HG03095 (cell line): ENCODE results near the gene RABGGTB.
"Not testable (repeated sequence)": the region's sequence is repeated elsewhere in the genome, so short reads cannot be mapped to it uniquely, and the experiment has no call there.

Source experiments
- ATAC-seq: cut with Tn5 transposase; IDR thresholded peaks from one replicate; pipeline ENCODE4 v1.9.1; 2021; ENCODE audit warnings: moderate library complexity; ENCODE audit not compliant: unreplicated experiment

RABGGTB gene

DNA sequence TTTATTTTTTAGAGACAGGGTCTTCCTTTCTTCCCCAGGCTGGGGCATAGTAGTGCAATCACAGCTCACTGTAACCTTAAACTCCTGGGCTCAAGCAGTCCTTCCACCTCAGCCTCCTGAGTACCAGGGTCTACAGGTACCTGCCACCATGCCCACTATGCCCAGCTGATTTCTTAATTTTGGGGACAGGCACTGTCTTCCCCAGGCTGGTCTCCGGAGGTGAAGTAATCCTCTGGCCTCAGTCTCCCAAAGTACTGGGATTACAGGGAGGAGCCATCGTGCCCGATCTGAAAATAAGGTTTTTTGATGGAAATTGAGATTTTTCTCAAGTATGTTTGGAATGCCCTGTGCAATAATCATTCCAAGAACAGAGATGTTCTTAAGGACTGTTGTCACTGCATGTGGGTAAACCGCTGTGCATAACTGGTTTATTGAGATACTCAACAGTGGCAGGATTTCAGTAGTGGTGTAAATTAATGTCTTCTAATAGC, 9.7 kb downstream of the RABGGTB start:
- no peak for ATAC-seq

DNA sequence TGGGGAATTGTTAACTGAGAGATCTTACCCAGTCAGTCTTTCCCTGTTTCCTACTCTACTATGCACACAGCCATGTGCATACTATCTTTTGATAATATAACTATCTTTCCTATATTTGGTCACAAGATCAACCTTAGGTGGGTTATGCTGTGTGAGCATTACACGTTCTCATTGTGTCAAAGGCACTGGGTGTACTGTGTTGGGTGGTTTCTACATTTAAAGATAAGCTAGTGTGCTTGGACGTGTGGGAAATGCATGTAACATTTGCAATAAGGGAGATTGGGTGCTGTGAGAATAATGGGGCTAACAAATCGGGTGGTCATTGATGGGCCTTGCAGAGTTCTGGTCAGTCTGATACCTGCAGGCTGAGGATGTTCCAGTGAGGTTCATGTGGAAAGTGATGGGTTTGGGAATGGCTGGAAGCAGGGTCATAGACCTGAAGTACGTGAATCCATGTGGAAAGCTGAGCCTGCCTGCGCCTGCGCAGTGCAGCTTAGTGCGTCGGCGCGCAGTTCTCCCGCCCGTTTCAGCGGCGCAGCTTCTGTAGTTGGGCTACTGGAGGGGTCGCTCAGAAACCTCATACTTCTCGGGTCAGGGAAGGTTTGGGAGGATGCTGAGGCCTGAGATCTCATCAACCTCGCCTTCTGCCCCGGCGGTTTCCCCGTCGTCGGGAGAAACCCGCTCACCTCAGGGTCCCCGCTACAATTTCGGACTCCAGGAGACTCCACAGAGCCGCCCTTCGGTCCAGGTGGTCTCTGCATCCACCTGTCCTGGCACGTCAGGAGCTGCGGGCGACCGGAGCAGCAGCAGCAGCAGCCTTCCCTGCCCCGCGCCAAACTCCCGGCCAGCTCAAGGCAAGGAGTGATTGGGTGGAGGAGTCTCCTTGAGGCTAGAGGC, 10.6 kb downstream of the RABGGTB start, which contains the start of gene MSH4:
Gene MSH4 (plus strand): TSS at position 507 of the 897 bp plus-strand sequence. CDS start 104 bp downstream, at position 611.
- no peak for ATAC-seq

DNA sequence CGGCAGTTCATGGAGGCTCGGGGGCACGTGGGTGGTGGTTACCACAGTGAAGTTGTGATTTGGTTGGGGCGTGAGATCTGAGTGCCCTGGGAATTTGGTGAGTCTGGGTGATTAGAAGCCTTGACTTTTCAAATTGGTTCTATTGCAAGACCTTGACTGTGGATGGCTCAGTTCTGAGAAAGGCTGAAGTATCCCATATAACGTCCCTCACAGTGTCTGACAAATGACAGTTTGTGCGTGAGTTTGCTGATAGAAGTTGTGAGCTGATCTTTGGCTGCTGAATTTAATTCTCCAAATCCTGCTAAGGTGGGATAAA, 11.2 kb downstream of the RABGGTB start:
- ATAC-seq: no peak

DNA sequence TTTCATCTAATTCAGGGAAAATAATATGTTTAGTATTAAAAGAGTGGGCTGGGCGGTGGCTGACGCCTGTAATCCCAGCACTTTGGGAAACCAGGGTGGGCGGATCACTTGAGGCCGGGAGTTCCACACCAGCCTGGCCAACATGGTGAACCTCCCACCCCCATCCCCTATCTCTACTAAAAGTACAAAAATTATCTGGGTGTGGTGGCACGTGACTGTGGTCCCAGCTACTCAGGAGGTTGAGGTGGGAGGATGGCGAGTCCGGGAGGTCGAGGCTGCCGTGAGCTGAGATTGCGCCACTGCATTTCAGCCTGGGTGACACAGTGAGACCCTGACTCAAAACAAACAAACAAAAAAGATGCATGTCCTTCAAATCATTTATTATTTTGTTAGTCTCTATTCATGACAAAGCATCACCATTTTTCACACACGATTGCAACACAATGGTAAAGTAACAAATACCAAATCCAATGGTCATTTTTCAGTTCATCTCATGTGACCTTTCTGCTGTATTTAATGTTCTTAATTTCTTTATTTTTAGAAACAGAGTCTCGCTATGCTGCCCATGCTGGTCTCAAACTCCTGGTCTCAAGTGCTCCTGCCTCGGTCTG, 11.7 kb downstream of the RABGGTB start:
- no peak for ATAC-seq

DNA sequence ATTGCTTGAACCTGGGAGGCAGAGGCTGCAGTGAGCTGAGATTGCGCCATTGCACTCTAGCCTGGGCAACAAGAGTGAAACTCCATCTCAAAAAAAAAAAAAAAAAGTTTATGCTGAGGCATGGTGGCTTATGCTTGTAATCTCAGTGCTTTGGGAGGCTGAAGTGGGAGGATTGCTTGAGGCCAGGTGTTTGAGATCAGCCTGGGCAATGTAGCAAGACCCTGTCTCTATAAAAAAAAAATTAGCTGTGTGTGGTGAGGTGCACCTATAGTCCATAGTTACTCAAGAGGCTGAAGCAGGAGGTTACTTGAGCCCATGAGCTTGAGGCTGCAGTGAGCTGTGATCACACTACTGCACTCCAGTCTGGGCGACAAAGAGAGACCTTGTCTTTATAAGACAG, 15.4 kb downstream of the RABGGTB start:
- ATAC-seq: not testable (repeated sequence)

DNA sequence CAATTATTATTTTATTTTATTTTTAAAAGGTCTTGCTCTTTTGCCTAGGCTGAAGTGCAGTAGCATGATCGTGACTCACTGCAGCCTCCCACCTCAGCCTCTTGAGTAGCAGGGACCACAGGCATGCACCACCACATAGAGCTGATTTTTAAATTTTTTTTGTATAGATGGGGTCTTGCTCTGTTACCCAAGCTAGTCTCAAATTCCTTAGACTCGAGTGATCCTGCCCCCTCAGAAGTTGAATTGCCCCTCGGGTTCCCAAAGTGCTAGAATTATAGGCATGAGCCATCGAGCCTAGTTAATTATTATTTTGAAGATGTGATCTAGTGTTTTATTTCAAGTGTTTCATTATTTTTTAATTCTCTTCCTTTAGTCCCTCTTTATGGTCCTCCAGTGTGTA, 22.9 kb downstream of the RABGGTB start:
- ATAC-seq: no peak

DNA sequence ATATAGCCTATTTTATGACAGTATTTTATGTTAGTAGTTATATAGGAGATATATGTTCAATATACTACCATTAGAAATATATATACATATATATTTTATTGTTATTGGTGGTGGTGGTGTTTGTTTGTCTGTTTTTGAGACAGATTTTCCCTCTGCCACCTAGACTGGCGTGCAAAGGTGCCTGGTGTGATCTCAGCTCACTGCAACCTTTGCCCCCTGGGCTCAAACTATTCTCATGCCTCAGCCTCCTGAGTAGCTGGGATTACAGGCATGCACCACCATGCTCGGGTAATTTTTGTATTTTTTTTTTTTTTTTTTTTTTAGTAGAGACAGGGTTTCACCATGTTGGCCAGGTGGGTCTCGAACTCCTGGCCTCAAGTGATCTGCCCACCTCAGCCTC, 24.1 kb downstream of the RABGGTB start:
- not testable (repeated sequence) for ATAC-seq

DNA sequence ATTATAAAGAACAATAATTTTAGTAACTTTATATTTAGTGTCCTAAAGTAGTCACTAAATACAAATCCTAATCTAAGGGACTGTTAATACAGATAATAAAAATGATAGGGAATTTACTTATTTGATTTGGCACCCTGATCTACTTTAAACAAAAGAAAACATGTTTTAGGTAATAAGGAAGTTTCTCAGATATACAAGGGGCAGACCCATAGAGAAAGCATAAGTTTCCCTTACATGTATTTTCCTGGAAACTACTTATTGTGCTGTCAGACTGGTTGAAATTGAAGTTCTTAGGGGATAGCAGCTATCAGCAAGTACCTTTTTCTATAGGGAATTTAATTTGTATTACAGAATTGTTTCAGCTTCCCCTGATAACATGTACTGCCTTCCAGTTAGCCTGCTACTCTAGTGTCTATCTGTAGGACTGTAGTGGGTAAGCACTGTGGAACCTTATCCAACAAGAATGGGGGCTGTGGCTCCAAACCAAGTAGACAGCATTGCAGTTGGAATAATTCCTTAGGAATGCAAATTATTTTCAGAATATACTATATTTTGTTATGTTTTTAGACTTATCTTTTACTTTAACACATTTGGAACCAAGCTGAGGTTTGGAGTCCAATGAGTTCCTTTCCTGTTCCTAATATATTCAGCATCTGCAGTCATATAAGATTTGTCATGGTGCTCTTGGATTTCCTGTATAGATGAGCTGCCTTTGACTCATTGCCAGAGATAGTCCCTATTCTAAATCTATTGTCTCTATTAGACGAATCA, 25.3 kb downstream of the RABGGTB start:
- no peak for ATAC-seq

DNA sequence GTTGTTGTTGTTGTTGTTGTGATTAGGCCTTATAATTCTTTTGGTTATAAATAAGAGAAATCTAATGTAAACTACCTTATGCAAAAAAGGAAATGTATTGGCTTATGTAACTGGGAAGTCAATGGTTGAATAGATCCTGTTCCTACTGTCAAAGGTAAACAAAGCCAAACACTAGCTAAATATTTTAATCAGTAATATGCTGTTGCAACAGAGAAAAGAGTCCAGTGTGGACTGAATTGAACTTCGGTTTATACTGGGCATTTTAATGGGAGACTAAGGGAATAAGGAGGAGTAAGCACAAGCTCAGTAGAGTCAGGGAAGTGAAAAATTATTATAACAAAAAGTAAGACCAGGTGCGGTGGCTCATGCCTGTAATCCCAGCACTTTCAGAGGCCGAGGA, 26.0 kb downstream of the RABGGTB start:
- no peak for ATAC-seq

DNA sequence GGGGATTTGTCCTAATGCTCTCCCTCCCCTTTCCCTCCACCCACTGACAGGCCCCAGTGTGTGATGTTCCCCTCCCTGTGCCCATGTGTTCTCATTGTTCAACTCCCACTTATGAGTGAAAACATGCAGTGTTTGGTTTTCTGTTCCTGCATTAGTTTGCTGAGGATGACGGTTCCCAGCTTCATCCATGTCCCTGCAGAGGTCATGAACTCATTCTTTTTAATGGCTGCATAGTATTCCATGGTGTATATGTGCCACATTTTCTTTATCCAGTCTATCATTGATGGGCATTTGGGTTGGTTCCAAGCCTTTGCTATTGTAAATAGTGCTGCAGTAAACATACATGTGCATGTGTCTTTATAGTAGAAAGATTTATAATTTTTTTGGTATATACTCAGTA, 37.5 kb downstream of the RABGGTB start:
- ATAC-seq: not testable (repeated sequence)

DNA sequence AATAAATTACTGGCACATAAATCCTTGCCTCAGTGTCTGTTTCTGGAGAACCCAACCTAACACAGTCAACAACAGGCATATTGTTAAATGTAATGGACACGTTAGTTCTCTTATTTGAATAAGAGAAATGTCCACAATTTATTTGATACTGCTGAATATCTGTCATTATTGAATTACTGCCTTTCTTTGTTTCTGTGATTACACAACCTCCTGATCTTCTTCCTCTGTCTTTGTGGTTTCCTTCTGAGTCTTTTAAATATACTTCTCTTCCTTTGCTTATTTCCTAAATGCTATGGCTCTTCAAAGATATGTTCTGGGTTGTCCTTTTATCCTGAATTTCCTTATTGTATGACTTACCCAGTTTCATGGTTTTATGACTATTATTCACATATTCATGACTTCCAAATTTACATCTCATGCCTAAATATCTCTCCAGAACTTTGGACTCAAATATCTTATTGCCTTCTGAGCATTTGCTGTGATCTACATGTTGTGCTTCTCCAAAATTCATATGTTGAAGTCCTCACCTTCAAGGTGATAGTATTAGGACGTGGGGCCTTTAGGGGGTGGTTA, 50.6 kb downstream of the RABGGTB start:
- ATAC-seq: no peak

DNA sequence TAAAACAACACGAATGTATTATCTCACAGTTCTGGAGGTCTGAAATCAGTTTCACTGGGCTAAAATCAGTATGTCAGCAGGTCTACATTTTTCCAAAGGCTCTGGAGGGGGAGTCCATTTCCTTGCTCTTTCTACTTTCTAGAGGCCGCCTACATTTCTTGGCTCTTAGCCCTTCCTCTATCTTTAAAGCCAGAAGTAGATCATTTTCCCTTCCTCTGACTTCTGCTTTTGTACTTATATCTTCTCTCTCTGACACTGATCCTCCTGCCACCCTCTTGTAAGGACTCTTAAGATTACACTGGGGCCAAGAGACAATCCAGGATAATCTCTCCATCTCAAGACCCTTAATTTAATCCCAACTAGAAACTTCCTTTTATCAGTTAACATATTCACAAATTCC, 52.0 kb downstream of the RABGGTB start:
- ATAC-seq: no peak

DNA sequence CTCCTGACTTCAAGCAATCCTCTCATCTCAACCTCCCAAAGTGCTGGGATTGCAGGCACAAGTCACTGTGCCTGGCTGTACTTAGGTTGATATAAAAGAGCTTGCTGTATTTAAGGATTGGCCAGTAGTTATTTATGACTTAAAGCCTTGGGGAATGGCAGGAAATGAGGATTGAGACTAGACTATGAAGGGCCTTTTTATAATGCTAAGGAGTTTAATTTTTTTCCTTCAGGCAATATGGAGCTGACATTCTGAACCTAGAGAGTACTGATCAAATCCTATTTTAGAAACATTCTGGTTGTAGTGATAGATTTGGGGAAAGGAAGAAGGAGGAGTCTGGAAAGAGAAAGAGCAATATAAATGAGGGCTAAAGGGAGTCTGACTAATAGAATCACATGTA, 55.4 kb downstream of the RABGGTB start:
- ATAC-seq: no peak
